Astrocyte of the hippocampus (primary cell): ENCODE results near the gene WNT4.
A peak's percentile ranks its signal among the peaks of the same experiment; 100 is the strongest.

Experiments
- DNase-seq: peaks from one replicate; pipeline ENCODE4 v3.0.0; 2011; ENCODE audit warnings: low read depth, low spot score

The WNT4 gene

GRCh38 chr1:22110016-22110415 is 32.9 kb downstream of the WNT4 start:
- no peak for DNase-seq

- DNase-seq: no peak
These were observed 34.4 kb downstream of the WNT4 start for GRCh38 chr1:22108339-22109105.

GRCh38 chr1:22107126-22107525 is 35.8 kb downstream of the WNT4 start:
- peak; percentile 65 for DNase-seq

- peak; percentile 70 for DNase-seq
These were observed 37.2 kb downstream of the WNT4 start for GRCh38 chr1:22105611-22106207.

- no peak for DNase-seq
These were observed 37.9 kb downstream of the WNT4 start for GRCh38 chr1:22104865-22105437.

GRCh38 chr1:22104094-22104493 is 38.8 kb downstream of the WNT4 start:
- DNase-seq: no peak

GRCh38 chr1:22102746-22103145 is 40.2 kb downstream of the WNT4 start:
- DNase-seq: no peak

GRCh38 chr1:22101995-22102394 is 40.9 kb downstream of the WNT4 start:
- DNase-seq: no peak

- DNase-seq: no peak
These were observed 41.7 kb downstream of the WNT4 start for GRCh38 chr1:22101199-22101598.

GRCh38 chr1:22100168-22100567 is 42.7 kb downstream of the WNT4 start:
- no peak for DNase-seq

- DNase-seq: no peak
These were observed 44.1 kb downstream of the WNT4 start for GRCh38 chr1:22098752-22099151.

- no peak for DNase-seq
These were observed 46.4 kb downstream of the WNT4 start for GRCh38 chr1:22096463-22096862.

- DNase-seq: peak; percentile 33
These were observed 46.9 kb downstream of the WNT4 start for GRCh38 chr1:22096036-22096435.

- DNase-seq: no peak
These were observed 49.4 kb downstream of the WNT4 start for GRCh38 chr1:22093513-22093912.

GRCh38 chr1:22092026-22092768 is 50.7 kb downstream of the WNT4 start:
- DNase-seq: peak; percentile 26

GRCh38 chr1:22090867-22091266 is 52.0 kb downstream of the WNT4 start:
- no peak for DNase-seq

GRCh38 chr1:22089787-22090186 is 53.1 kb downstream of the WNT4 start:
- no peak for DNase-seq

GRCh38 chr1:22089134-22089571 is 53.7 kb downstream of the WNT4 start:
- DNase-seq: no peak

GRCh38 chr1:22088331-22088730 is 54.6 kb downstream of the WNT4 start:
- no peak for DNase-seq

- DNase-seq: no peak
These were observed 62.7 kb downstream of the WNT4 start for GRCh38 chr1:22080191-22080590.

GRCh38 chr1:22078133-22078532 is 64.8 kb downstream of the WNT4 start:
- DNase-seq: no peak

GRCh38 chr1:22077728-22078127 is 65.2 kb downstream of the WNT4 start:
- DNase-seq: peak; percentile 60
